GM23338 (cell line): Measurements from ENCODE around the gene HOXC9. TPM values are rescaled to one million over a fixed set of nuclear protein-coding genes. Genes with fewer than 3 reads are reported as not detected.
A peak's percentile ranks its signal among the peaks of the same experiment; 100 is the strongest.

ENCODE experiments used
- ATAC-seq: fragments of 200-7000 bp; cut with Tn5 transposase; 3 replicates; pipeline ENCODE4 v1.9.1; 2020
- DNase-seq: peaks from one replicate; pipeline ENCODE4 v3.0.0-alpha.2; 2015; ENCODE audit warnings: low spot score
- H2AFZ ChIP-seq: fragments of 200-600 bp; sonication (generic); 2 replicates; pipeline ENCODE4 v1.8.0; 2016; ENCODE audit warnings: antibody characterized with exemption, mild to moderate bottlenecking, moderate library complexity
- H3F3A ChIP-seq: fragments of 200-600 bp; sonication (generic); replicated peaks from 2 replicates; pipeline ENCODE4 v1.8.0; 2017; ENCODE audit warnings: antibody characterized with exemption, mixed run types, low read depth
- H3K27ac ChIP-seq: fragments of 200-600 bp; sonication (generic); 2 replicates; pipeline ENCODE4 v1.6.1; 2016; ENCODE audit warnings: low read depth
- H3K27me3 ChIP-seq: fragments of 200-600 bp; sonication (generic); 2 replicates; pipeline ENCODE4 v1.8.0; 2016; ENCODE audit warnings: mild to moderate bottlenecking, mixed run types, moderate library complexity; ENCODE audit not compliant: insufficient read depth
- H3K36me3 ChIP-seq: fragments of 200-600 bp; sonication (generic); 2 replicates; pipeline ENCODE4 v1.8.0; 2016; ENCODE audit warnings: mild to moderate bottlenecking; ENCODE audit not compliant: insufficient read depth
- H3K4me1 ChIP-seq: fragments of 200-600 bp; sonication (generic); 2 replicates; pipeline ENCODE4 v1.8.0; 2016; ENCODE audit warnings: mild to moderate bottlenecking, moderate library complexity; ENCODE audit not compliant: insufficient read depth
- H3K4me2 ChIP-seq: fragments of 200-600 bp; sonication (generic); 2 replicates; pipeline ENCODE4 v1.7.1; 2017; ENCODE audit warnings: mixed run types
- H3K4me3 ChIP-seq: fragments of 200-600 bp; sonication (generic); 2 replicates; pipeline ENCODE4 v1.6.1; 2016; ENCODE audit warnings: mixed run types
- H3K79me2 ChIP-seq: fragments of 200-600 bp; sonication (generic); replicated peaks from 2 replicates; pipeline ENCODE4 v1.8.0; 2017; ENCODE audit warnings: mild to moderate bottlenecking; ENCODE audit not compliant: insufficient read depth
- H3K9me2 ChIP-seq: fragments of 200-600 bp; sonication (generic); 2 replicates; pipeline ENCODE4 v1.8.0; 2017; ENCODE audit not compliant: insufficient read depth
- H4K20me1 ChIP-seq: fragments of 200-600 bp; sonication (generic); replicated peaks from 2 replicates; pipeline ENCODE4 v1.8.0; 2017; ENCODE audit warnings: mild to moderate bottlenecking; ENCODE audit not compliant: insufficient read depth
- H3K27ac Mint-ChIP-seq: 2 replicates; pipeline ENCODE4 v1.8.0; 2020; ENCODE audit warnings: inconsistent platforms, mild to moderate bottlenecking, moderate library complexity, mixed read lengths
- H3K27me3 Mint-ChIP-seq: 3 replicates; pipeline ENCODE4 v1.8.0; 2022; ENCODE audit warnings: low read depth, mild to moderate bottlenecking, moderate library complexity, mixed read lengths, inconsistent platforms; ENCODE audit not compliant: insufficient read depth, poor library complexity
- H3K36me3 Mint-ChIP-seq: 3 replicates; pipeline ENCODE4 v1.8.0; 2021; ENCODE audit warnings: low read depth, mild to moderate bottlenecking, inconsistent platforms, moderate library complexity, mixed read lengths
- H3K4me1 Mint-ChIP-seq: 3 replicates; pipeline ENCODE4 v1.8.0; 2020; ENCODE audit warnings: mild to moderate bottlenecking, inconsistent platforms, mixed read lengths
- H3K4me3 Mint-ChIP-seq: 3 replicates; pipeline ENCODE4 v1.8.0; 2021; ENCODE audit warnings: moderate library complexity, mild to moderate bottlenecking, inconsistent platforms, mixed read lengths
- H3K9me3 Mint-ChIP-seq: 3 replicates; pipeline ENCODE4 v1.8.0; 2020; ENCODE audit warnings: moderate library complexity, mild to moderate bottlenecking, inconsistent platforms, mixed read lengths
- CREB1 ChIP-seq: fragments of 250-450 bp; sonication (Bioruptor Pico); IDR thresholded peaks from 2 replicates; pipeline ENCODE4 v1.5.0; 2020; ENCODE audit warnings: low read depth, mild to moderate bottlenecking, moderate library complexity
- CTCF ChIP-seq, 2 experiments: fragments of 200-600 bp in 1 of 2; sonication (generic) in 1 of 2; conservative IDR thresholded peaks; 2 replicates each; pipeline versions ENCODE4 v1.5.1 to v1.6.1; 2016 to 2017; ENCODE audit warnings: antibody characterized with exemption in 2 of 2, low read depth in 2 of 2, mild to moderate bottlenecking in 2 of 2, moderate library complexity in 1 of 2
- ETS1 ChIP-seq: IDR thresholded peaks from 2 replicates; pipeline ENCODE4 v1.6.1; 2016; ENCODE audit warnings: antibody characterized with exemption
- EZH2 ChIP-seq: fragments of 200-600 bp; sonication (generic); IDR thresholded peaks from one replicate; pipeline ENCODE4 v1.8.0; 2017; ENCODE audit warnings: antibody characterized with exemption, mild to moderate bottlenecking, low read depth; ENCODE audit not compliant: unreplicated experiment
- EZH2phosphoT487 ChIP-seq: fragments of 200-600 bp; sonication (generic); IDR thresholded peaks from one replicate; pipeline ENCODE4 v1.8.1; 2018; ENCODE audit warnings: antibody characterized with exemption; ENCODE audit not compliant: unreplicated experiment
- POLR2AphosphoS5 ChIP-seq: IDR thresholded peaks from 2 replicates; pipeline ENCODE4 v1.6.1; 2016; ENCODE audit warnings: antibody characterized with exemption, low read depth
- REST ChIP-seq: IDR thresholded peaks from one replicate; pipeline ENCODE4 v1.6.1; 2018; ENCODE audit warnings: antibody characterized with exemption; ENCODE audit not compliant: unreplicated experiment
- STAT1 ChIP-seq: IDR thresholded peaks from one replicate; pipeline ENCODE4 v1.6.1; 2016; ENCODE audit warnings: antibody characterized with exemption; ENCODE audit not compliant: unreplicated experiment
- ZNF114 ChIP-seq: fragments of 250-450 bp; sonication (Bioruptor Pico); IDR thresholded peaks from 2 replicates; pipeline ENCODE4 v1.5.0; 2020; ENCODE audit warnings: mild to moderate bottlenecking, moderate library complexity
- ZNF331 ChIP-seq: fragments of 250-450 bp; sonication (Bioruptor Pico); IDR thresholded peaks from 2 replicates; pipeline ENCODE4 v1.5.0; 2020; ENCODE audit warnings: low read depth, mild to moderate bottlenecking, moderate library complexity
- polyA plus RNA-seq: library from polyadenylated mRNA; unstranded; fragments of >200 nt; fragmentation: Nextera tagmentation; extraction: Ambion mirVana; gene quantifications from 2 replicates; pipeline ENCODE4 v1.2.1, GENCODE V29; 2016
- total RNA-seq: library from RNA; depleted of rRNA; stranded (reverse); fragments of >200 nt; shearing (Covaris generic); gene quantifications from 2 replicates; pipeline ENCODE4 v1.2.3, GENCODE V29; 2014

The HOXC9 gene
- total and polyA plus RNA-seq, 2 experiments from 2014 or later, result not detected

GRCh38 chr12:54017027-54017788 is 17.2 kb downstream of the HOXC9 start:
- Histone ChIP-seq H3K9me2 (no peaks in the 10 kb centered on the region), H3K79me2 (no peaks in the 10 kb centered on the region), H2AFZ (peak overlapping the region; percentile 80; the same call in 1 of the 2 replicates), H3K36me3 (no peaks in the 10 kb centered on the region), H3K4me2 (peak overlapping the region; percentile 89), H4K20me1 (peaks cover 32% of the 10 kb centered on the region), H3F3A (peaks cover 38% of the 10 kb centered on the region), H3K4me1 (peaks cover 48% of the 10 kb centered on the region), H3K27me3 (peaks cover 100% of the 10 kb centered on the region), H3K4me3 (peak overlapping the region; percentile 63), H3K27ac (no peak overlapping the region)
- no peak overlapping the region for H3K27ac Mint-ChIP-seq
- peaks cover 30% of the 10 kb centered on the region for H3K4me1 Mint-ChIP-seq
- no peaks in the 10 kb centered on the region; the same call in 2 of the 3 replicates for H3K9me3 Mint-ChIP-seq
- H3K4me3 Mint-ChIP-seq, result peak overlapping the region; percentile 62
- DNase-seq (peak; percentile 71), ATAC-seq (peak; percentile 13)
- peaks cover 98% of the 10 kb centered on the region for H3K27me3 Mint-ChIP-seq
- TF ChIP-seq EZH2, result peak; percentile 76
- no peak for TF ChIP-seq STAT1
- no peaks in the 10 kb centered on the region; the same call in 2 of the 3 replicates for H3K36me3 Mint-ChIP-seq

- H3K27me3 Mint-ChIP-seq, result peaks cover 98% of the 10 kb centered on the region
- H3K36me3 ChIP-seq, result no peaks in the 10 kb centered on the region; the same call in 1 of the 2 replicates
- peaks cover 39% of the 10 kb centered on the region for H4K20me1 ChIP-seq
- peaks cover 30% of the 10 kb centered on the region for H3K4me1 Mint-ChIP-seq
- peaks cover under 1% of the 10 kb centered on the region; the same call in 2 of the 3 replicates for H3K9me3 Mint-ChIP-seq
- no peaks in the 10 kb centered on the region; the same call in 2 of the 3 replicates for H3K36me3 Mint-ChIP-seq
- peak overlapping the region; percentile 62 for H3K4me3 Mint-ChIP-seq
- H3K4me3 ChIP-seq, result peak overlapping the region; percentile 63
- no peak overlapping the region for H3K27ac Mint-ChIP-seq
- ATAC-seq (peak; percentile 56), DNase-seq (peak; percentile 86)
- no peaks in the 10 kb centered on the region for H3K9me2 ChIP-seq
- H3K79me2 ChIP-seq, result no peaks in the 10 kb centered on the region
- H2AFZ ChIP-seq, result peak overlapping the region; percentile 80
- peaks cover 42% of the 10 kb centered on the region for H3K4me1 ChIP-seq
- no peak overlapping the region for H3K27ac ChIP-seq
- peak overlapping the region; percentile 89 for H3K4me2 ChIP-seq
- peaks cover 38% of the 10 kb centered on the region for H3F3A ChIP-seq
- TF ChIP-seq ZNF331 (CRISPR knock-in tag) (no peak), EZH2phosphoT487 (peak; percentile 43), EZH2 (peak; percentile 68)
- H3K27me3 ChIP-seq, result peaks cover 100% of the 10 kb centered on the region
Observed at GRCh38 chr12:54017878-54018467, 18.0 kb downstream of the HOXC9 start.

- Histone ChIP-seq H2AFZ (peak overlapping the region; percentile 80), H3K27me3 (peaks cover 100% of the 10 kb centered on the region), H3K9me2 (no peaks in the 10 kb centered on the region), H3F3A (peaks cover 38% of the 10 kb centered on the region), H4K20me1 (peaks cover 42% of the 10 kb centered on the region), H3K79me2 (no peaks in the 10 kb centered on the region), H3K4me2 (peak overlapping the region; percentile 89), H3K4me3 (peak overlapping the region; percentile 63), H3K27ac (no peak overlapping the region), H3K36me3 (no peaks in the 10 kb centered on the region; the same call in 1 of the 2 replicates), H3K4me1 (peaks cover 42% of the 10 kb centered on the region)
- H3K27ac Mint-ChIP-seq, result no peak overlapping the region
- DNase-seq (peak; percentile 70), ATAC-seq (no peak)
- peaks cover 30% of the 10 kb centered on the region for H3K4me1 Mint-ChIP-seq
- H3K27me3 Mint-ChIP-seq, result peaks cover 98% of the 10 kb centered on the region
- peaks cover 3% of the 10 kb centered on the region; the same call in 2 of the 3 replicates for H3K9me3 Mint-ChIP-seq
- H3K4me3 Mint-ChIP-seq, result peak overlapping the region; percentile 62
- TF ChIP-seq CREB1 (CRISPR knock-in tag) (no peak), ETS1 (no peak), EZH2 (peak; percentile 50), ZNF114 (CRISPR knock-in tag) (no peak), CTCF (conservative IDR thresholded peaks at IDR 0.05; ENCODE audit: low read depth in 2 of 2) (no peak), POLR2AphosphoS5 (no peak), REST (no peak), EZH2phosphoT487 (no peak)
- no peaks in the 10 kb centered on the region; the same call in 2 of the 3 replicates for H3K36me3 Mint-ChIP-seq
Observed at GRCh38 chr12:54018468-54018984, 18.6 kb downstream of the HOXC9 start.
